RWPE2 (cell line): ENCODE data around the gene BOC.

Experiments used
- ATAC-seq: fragments of 200-7000 bp; cut with Tn5 transposase; 3 replicates; pipeline ENCODE4 v1.9.1; 2021; ENCODE audit warnings: low read depth
- DNase-seq: peaks from one replicate; pipeline ENCODE4 v3.0.0-alpha.2; 2020; ENCODE audit warnings: low spot score
- H3K27ac ChIP-seq: fragments of 450-650 bp; 2 replicates; pipeline ENCODE4 v1.5.1; 2017; ENCODE audit warnings: mild to moderate bottlenecking; ENCODE audit not compliant: poor library complexity, severe bottlenecking
- H3K27me3 ChIP-seq: fragments of 250-450 bp; sonication (Bioruptor Pico); 2 replicates; pipeline ENCODE4 v1.5.1; 2021; ENCODE audit warnings: mild to moderate bottlenecking, moderate library complexity; ENCODE audit not compliant: insufficient read depth, poor library complexity, severe bottlenecking
- H3K36me3 ChIP-seq: fragments of 250-450 bp; sonication (Bioruptor Pico); 2 replicates; pipeline ENCODE4 v1.5.1; 2020; ENCODE audit warnings: low read depth, mild to moderate bottlenecking, moderate library complexity
- H3K4me1 ChIP-seq: fragments of 250-450 bp; sonication (Bioruptor Pico); 2 replicates; pipeline ENCODE4 v1.5.1; 2021; ENCODE audit warnings: mild to moderate bottlenecking, moderate library complexity; ENCODE audit not compliant: insufficient read depth, poor library complexity, severe bottlenecking
- H3K4me3 ChIP-seq: fragments of 250-450 bp; sonication (Bioruptor Pico); 2 replicates; pipeline ENCODE4 v1.5.1; 2021; ENCODE audit warnings: mild to moderate bottlenecking, moderate library complexity; ENCODE audit not compliant: severe bottlenecking
- H3K9me3 ChIP-seq: fragments of 250-450 bp; sonication (Bioruptor Pico); 2 replicates; pipeline ENCODE4 v1.5.1; 2021; ENCODE audit warnings: mild to moderate bottlenecking, moderate library complexity; ENCODE audit not compliant: severe bottlenecking
- TF ChIP-seq, protein P1 (sequence below): fragments of 450-650 bp; IDR thresholded peaks from one replicate; pipeline ENCODE4 v1.5.1; 2017; ENCODE audit warnings: mild to moderate bottlenecking, moderate library complexity; ENCODE audit not compliant: poor library complexity, severe bottlenecking

The BOC gene

DNA sequence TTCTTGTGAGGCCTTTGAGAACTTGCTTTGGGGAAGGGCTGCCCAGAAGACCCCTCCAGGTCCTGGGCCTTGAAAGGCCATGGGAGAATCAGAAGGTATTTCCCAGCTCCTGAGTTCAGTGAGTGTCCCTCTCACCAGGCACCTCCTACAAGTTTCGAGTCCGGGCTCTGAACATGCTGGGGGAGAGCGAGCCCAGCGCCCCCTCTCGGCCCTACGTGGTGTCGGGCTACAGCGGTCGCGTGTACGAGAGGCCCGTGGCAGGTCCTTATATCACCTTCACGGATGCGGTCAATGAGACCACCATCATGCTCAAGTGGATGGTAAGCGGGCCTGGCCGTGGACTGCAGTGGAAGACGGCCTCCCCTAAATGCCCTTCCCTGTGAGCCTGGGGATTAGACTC is 68.3 kb downstream of the BOC start:
- Histone ChIP-seq H3K36me3 (no peaks in the 10 kb centered on the region), H3K27ac (no peak overlapping the region), H3K9me3 (no peaks in the 10 kb centered on the region), H3K4me3 (no peak overlapping the region), H3K4me1 (peaks cover 8% of the 10 kb centered on the region), H3K27me3 (no peaks in the 10 kb centered on the region)
- TF ChIP-seq, protein P1, sequence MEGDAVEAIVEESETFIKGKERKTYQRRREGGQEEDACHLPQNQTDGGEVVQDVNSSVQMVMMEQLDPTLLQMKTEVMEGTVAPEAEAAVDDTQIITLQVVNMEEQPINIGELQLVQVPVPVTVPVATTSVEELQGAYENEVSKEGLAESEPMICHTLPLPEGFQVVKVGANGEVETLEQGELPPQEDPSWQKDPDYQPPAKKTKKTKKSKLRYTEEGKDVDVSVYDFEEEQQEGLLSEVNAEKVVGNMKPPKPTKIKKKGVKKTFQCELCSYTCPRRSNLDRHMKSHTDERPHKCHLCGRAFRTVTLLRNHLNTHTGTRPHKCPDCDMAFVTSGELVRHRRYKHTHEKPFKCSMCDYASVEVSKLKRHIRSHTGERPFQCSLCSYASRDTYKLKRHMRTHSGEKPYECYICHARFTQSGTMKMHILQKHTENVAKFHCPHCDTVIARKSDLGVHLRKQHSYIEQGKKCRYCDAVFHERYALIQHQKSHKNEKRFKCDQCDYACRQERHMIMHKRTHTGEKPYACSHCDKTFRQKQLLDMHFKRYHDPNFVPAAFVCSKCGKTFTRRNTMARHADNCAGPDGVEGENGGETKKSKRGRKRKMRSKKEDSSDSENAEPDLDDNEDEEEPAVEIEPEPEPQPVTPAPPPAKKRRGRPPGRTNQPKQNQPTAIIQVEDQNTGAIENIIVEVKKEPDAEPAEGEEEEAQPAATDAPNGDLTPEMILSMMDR: no peak
- no peak for ATAC-seq
- DNase-seq: no peak

DNA sequence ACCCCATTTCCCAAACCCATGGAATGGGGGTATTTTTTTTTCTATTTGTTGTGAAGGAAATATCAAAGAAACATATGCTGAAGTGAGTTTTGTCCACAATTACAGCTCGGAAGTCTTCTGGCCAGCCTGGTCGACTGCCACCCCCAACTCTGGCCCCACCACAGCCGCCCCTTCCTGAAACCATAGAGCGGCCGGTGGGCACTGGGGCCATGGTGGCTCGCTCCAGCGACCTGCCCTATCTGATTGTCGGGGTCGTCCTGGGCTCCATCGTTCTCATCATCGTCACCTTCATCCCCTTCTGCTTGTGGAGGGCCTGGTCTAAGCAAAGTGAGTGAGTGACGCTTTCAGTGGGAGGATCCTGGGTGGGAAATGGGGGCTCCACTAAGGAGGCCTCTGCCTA is 71.9 kb downstream of the BOC start:
- ATAC-seq (no peak), DNase-seq (no peak)
- Histone ChIP-seq H3K4me3 (no peak overlapping the region), H3K27ac (no peak overlapping the region), H3K4me1 (peaks cover 10% of the 10 kb centered on the region), H3K27me3 (no peaks in the 10 kb centered on the region), H3K36me3 (no peaks in the 10 kb centered on the region), H3K9me3 (no peaks in the 10 kb centered on the region)
- TF ChIP-seq, protein P1: no peak

DNA sequence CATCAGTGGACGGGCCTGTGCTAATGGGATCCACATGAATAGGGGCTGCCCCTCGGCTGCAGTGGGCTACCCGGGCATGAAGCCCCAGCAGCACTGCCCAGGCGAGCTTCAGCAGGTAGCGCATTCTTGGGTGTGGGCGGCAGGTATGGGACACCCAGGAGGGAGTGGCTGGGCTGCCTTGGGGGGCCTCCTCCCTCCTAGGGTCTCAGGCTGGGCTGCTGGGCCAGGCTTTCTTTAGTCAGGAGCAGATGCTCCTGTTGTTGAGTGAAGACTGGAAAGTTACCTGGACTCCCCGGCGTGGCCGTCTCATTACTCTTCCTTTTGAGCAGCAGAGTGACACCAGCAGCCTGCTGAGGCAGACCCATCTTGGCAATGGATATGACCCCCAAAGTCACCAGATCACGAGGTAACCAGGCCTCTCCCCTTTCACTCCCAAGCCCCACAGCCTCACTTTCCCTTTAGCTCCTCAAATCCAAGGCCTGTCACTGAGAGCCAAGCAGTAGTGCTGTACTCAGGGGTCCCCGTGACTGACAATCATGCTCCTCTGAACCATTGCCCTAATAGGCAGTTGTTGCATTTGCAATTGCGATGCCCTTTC is 73.2 kb downstream of the BOC start:
- Histone ChIP-seq H3K4me1 (peaks cover 10% of the 10 kb centered on the region), H3K27me3 (no peaks in the 10 kb centered on the region), H3K9me3 (no peaks in the 10 kb centered on the region), H3K4me3 (no peak overlapping the region), H3K27ac (no peak overlapping the region), H3K36me3 (no peaks in the 10 kb centered on the region)
- ATAC-seq (no peak), DNase-seq (no peak)
- TF ChIP-seq, protein P1: no peak

DNA sequence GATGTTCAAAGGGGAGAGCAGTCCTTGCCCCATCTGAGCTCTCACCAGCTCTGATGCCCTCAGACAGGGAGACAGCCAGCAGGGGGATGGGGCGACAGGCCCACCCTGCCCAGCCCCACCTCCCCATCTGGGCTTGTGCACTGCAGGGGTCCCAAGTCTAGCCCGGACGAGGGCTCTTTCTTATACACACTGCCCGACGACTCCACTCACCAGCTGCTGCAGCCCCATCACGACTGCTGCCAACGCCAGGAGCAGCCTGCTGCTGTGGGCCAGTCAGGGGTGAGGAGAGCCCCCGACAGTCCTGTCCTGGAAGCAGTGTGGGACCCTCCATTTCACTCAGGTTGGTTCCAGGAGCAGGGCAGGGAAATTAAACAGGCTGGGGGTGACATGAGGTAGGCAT is 73.9 kb downstream of the BOC start:
- TF ChIP-seq, protein P1: no peak
- Histone ChIP-seq H3K9me3 (no peaks in the 10 kb centered on the region), H3K27me3 (no peaks in the 10 kb centered on the region), H3K4me3 (no peak overlapping the region), H3K27ac (no peak overlapping the region), H3K4me1 (peaks cover 10% of the 10 kb centered on the region), H3K36me3 (no peaks in the 10 kb centered on the region)
- DNase-seq (no peak), ATAC-seq (no peak)

DNA sequence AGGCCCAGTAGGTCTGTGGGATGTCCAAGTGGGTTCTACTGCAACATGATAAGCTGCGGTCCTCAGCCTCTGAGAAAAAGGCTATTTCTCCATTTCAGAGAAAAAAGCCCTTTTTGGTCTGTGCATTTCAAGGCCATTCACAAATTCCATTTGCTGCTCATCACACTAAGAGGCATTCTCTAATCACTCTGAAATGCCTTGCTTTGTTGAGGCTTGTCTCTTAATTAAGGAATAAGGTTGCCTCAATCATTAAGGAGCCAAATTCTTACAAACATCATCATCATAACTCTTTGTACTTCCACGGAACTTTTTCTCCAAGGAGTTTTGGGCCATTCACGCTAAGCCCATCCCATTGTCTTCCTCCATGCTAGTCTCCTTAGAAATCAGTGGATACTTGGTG is 74.4 kb downstream of the BOC start:
- no peaks in the 10 kb centered on the region for H3K9me3 ChIP-seq
- H3K36me3 ChIP-seq: no peaks in the 10 kb centered on the region
- TF ChIP-seq, protein P1: no peak
- no peak for DNase-seq
- ATAC-seq: no peak; the same call in 2 of the 3 replicates
- H3K4me1 ChIP-seq: peaks cover 10% of the 10 kb centered on the region
- no peaks in the 10 kb centered on the region for H3K27me3 ChIP-seq
- no peak overlapping the region for H3K4me3 ChIP-seq
- H3K27ac ChIP-seq: no peak overlapping the region
